Prostate gland (tissue), 2 donors: ENCODE data around the gene IFITM10. TPM values are rescaled to one million over a fixed set of nuclear protein-coding genes. Genes with fewer than 3 reads are reported as not detected.
A peak's percentile ranks its signal among the peaks of the same experiment; 100 is the strongest.

Experiments
- DNase-seq: peaks from one replicate; pipeline ENCODE4 v3.0.0-alpha.2; 2019; ENCODE audit warnings: low spot score
- H3K27ac ChIP-seq, 2 donors: fragments of 200-600 bp; sonication (generic); 2 replicates each; pipeline ENCODE4 v1.5.1; 2017 to 2019
- H3K27me3 ChIP-seq: fragments of 200-600 bp; sonication (generic); replicated peaks from 2 replicates; pipeline ENCODE4 v1.5.1; 2019; ENCODE audit not compliant: insufficient read depth
- H3K36me3 ChIP-seq, 2 donors: fragments of 200-600 bp; sonication (generic); 1 replicate in 1 of 2; 2 replicates in 1 of 2; pipeline versions ENCODE4 v1.5.1 to v1.8.1; 2017 to 2019
- H3K4me1 ChIP-seq: fragments of 200-600 bp; sonication (generic); replicated peaks from 2 replicates; pipeline ENCODE4 v1.5.1; 2019
- H3K4me3 ChIP-seq, 2 donors: fragments of 200-600 bp; sonication (generic); 2 replicates each; pipeline ENCODE4 v1.5.1; 2017 to 2019
- H3K9me3 ChIP-seq: fragments of 200-600 bp; sonication (generic); 2 replicates; pipeline ENCODE4 v1.5.1; 2017
- CTCF ChIP-seq, 4 experiments: fragments of 200-600 bp in 2 of 4; fragments of 450-650 bp in 2 of 4; sonication (generic) in 2 of 4; IDR thresholded peaks; 1 replicate in 3 of 4; 2 replicates in 1 of 4; pipeline ENCODE4 v1.5.1; 2016 to 2019; ENCODE audit warnings: antibody characterized with exemption in 4 of 4, mild to moderate bottlenecking in 2 of 4, moderate library complexity in 2 of 4
- POLR2A ChIP-seq: fragments of 450-650 bp; IDR thresholded peaks from one replicate; pipeline ENCODE4 v1.6.1; 2016; ENCODE audit warnings: antibody characterized with exemption, mild to moderate bottlenecking
- POLR2AphosphoS5 ChIP-seq: sonication (generic); formaldehyde crosslinking; IDR thresholded peaks from one replicate; pipeline ENCODE4 v1.6.1; 2017; ENCODE audit warnings: antibody characterized with exemption
- WGBS: methylation state at CpG from one replicate; pipeline ENCODE4 v1.1.5; 2018; 5-methylcytosine and 5-hydroxymethylcytosine counted together
- intact Hi-C: fragments of 100-400 bp; cut with DNase I; formaldehyde crosslinking; loops from one replicate; pipeline ENCODE4 v1.14.2; 2022
- total RNA-seq, 2 donors: library from RNA; depleted of rRNA; stranded (reverse); fragments of >200 nt; gene quantifications; one replicate each; pipeline ENCODE4 v1.1.0, GENCODE V29; 2016

The IFITM10 gene
- total RNA-seq, 2 donors from 2014 or later = 2.6 to 3.1 TPM

GRCh38 chr11:1695548-1696108 is 54.8 kb downstream of the IFITM10 start:
- DNase-seq = no peak
- intact Hi-C loops = loop anchor here (10.0 kb wide), 1 partner anchor 229 kb away; no protein-coding TSS in a partner anchor
- WGBS = 93% methylated on average over 3 of the region's 3 CpGs

GRCh38 chr11:1694846-1695547 is 55.4 kb downstream of the IFITM10 start:
- DNase-seq = no peak
- TF ChIP-seq POLR2AphosphoS5 (no peak), POLR2A (no peak), CTCF (IDR thresholded peaks at IDR 0.05) (no peak)
- H3K4me1 ChIP-seq = peaks cover 7% of the 10 kb centered on the region
- no peak overlapping the region for H3K4me3 ChIP-seq
- intact Hi-C loops = loop anchor here (1.0 to 10.0 kb wide), 3 partner anchors 43 to 230 kb away; no protein-coding TSS in a partner anchor
- H3K9me3 ChIP-seq = no peaks in the 10 kb centered on the region
- no peak overlapping the region for H3K27ac ChIP-seq
- H3K27me3 ChIP-seq = no peaks in the 10 kb centered on the region
- 92% methylated on average over 15 of the region's 15 CpGs for WGBS
- H3K36me3 ChIP-seq = no peaks in the 10 kb centered on the region

More at GRCh38 chr11:1695548-1696108, 54.8 kb downstream of the IFITM10 start:
- H3K4me3 ChIP-seq = no peak overlapping the region
- no peaks in the 10 kb centered on the region for H3K9me3 ChIP-seq
- no peak for TF ChIP-seq POLR2AphosphoS5
- TF ChIP-seq POLR2A = no peak
- no peak for TF ChIP-seq CTCF (IDR thresholded peaks at IDR 0.05)
- H3K36me3 ChIP-seq = no peaks in the 10 kb centered on the region
- no peak overlapping the region for H3K27ac ChIP-seq
- no peaks in the 10 kb centered on the region for H3K27me3 ChIP-seq
- H3K4me1 ChIP-seq = peaks cover 7% of the 10 kb centered on the region

GRCh38 chr11:1694064-1694845 is 56.1 kb downstream of the IFITM10 start:
- Histone ChIP-seq H3K36me3 (no peaks in the 10 kb centered on the region), H3K4me1 (peaks cover 7% of the 10 kb centered on the region), H3K27ac (no peak overlapping the region), H3K9me3 (no peaks in the 10 kb centered on the region), H3K4me3 (peak overlapping the region in 1 of 2 donors; percentile 26), H3K27me3 (no peaks in the 10 kb centered on the region)
- DNase-seq = peak; percentile 72
- intact Hi-C loops = loop anchor here (1.0 to 10.0 kb wide), 3 partner anchors 42 to 231 kb away; no protein-coding TSS in a partner anchor
- TF ChIP-seq CTCF (IDR thresholded peaks at IDR 0.05) (peak; percentile 87 to 96 (median 92)), POLR2A (no peak), POLR2AphosphoS5 (peak; percentile 17)
- WGBS = 62% methylated on average over 36 of the region's 45 CpGs

- no peaks in the 10 kb centered on the region for H3K9me3 ChIP-seq
- H3K36me3 ChIP-seq = no peaks in the 10 kb centered on the region
- peak; percentile 76 for DNase-seq
- intact Hi-C loops = loop anchor here (1.0 to 10.0 kb wide), 4 partner anchors 41 to 459 kb away; no protein-coding TSS in a partner anchor
- H3K4me3 ChIP-seq = peak overlapping the region in 1 of 2 donors; percentile 26
- peaks cover 7% of the 10 kb centered on the region for H3K4me1 ChIP-seq
- no peaks in the 10 kb centered on the region for H3K27me3 ChIP-seq
- TF ChIP-seq POLR2A (no peak), CTCF (IDR thresholded peaks at IDR 0.05) (peak; percentile 92 to 95 (median 94)), POLR2AphosphoS5 (no peak)
- no peak overlapping the region for H3K27ac ChIP-seq
- WGBS = 10% methylated on average over 33 of the region's 37 CpGs
These were observed 56.9 kb downstream of the IFITM10 start for GRCh38 chr11:1693327-1694063.
